Measurements from ENCODE around the gene TSPAN18.

DNA sequence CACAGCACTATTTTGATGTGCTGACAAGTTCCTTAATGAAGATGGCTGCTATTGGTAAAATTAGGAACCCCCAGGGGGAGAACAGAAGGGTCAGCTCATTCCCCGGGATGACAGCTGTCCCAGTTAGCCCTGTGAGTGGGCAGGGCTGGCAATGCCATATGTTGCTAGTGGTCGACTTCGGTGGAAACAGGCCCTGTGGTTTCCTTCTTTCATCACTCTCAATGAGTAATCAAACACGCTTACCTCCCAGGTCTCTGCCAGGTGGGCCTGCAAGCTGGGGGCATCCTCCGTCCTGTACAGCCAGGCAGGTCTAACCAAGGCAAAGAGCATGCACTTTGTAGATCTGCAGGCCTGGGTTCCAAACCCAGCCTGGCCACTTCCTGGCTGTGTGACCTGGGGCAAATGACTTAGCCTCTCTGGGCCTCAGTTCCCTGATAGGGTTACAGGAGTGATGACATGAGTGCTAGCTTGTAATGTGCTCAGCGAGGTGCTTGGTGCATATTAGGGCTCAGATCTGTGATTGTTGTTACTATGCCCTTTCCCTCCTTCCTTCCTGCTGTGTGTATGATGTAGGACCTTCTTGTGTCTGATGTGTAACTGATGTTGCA lies 85.2 kb downstream of the TSPAN18 start:
- TF ChIP-seq, protein P1, sequence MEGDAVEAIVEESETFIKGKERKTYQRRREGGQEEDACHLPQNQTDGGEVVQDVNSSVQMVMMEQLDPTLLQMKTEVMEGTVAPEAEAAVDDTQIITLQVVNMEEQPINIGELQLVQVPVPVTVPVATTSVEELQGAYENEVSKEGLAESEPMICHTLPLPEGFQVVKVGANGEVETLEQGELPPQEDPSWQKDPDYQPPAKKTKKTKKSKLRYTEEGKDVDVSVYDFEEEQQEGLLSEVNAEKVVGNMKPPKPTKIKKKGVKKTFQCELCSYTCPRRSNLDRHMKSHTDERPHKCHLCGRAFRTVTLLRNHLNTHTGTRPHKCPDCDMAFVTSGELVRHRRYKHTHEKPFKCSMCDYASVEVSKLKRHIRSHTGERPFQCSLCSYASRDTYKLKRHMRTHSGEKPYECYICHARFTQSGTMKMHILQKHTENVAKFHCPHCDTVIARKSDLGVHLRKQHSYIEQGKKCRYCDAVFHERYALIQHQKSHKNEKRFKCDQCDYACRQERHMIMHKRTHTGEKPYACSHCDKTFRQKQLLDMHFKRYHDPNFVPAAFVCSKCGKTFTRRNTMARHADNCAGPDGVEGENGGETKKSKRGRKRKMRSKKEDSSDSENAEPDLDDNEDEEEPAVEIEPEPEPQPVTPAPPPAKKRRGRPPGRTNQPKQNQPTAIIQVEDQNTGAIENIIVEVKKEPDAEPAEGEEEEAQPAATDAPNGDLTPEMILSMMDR (IDR thresholded peaks at IDR 0.05; ENCODE audit: poor library complexity) = no peak
- no peak for TF ChIP-seq EZH2 (IDR thresholded peaks at IDR 0.05; ENCODE audit: borderline replicate concordance)
